A549 (cell line): ENCODE measurements around the gene NDEL1. TPM values are rescaled to one million over a fixed set of nuclear protein-coding genes. Genes with fewer than 3 reads are reported as not detected.
A peak's percentile ranks its signal among the peaks of the same experiment; 100 is the strongest.

Experiments
- ATAC-seq, 2 experiments: fragments of 200-7000 bp in 1 of 2; fragments of >200 bp in 1 of 2; cut with Nextera tagmentation in 1 of 2; cut with Tn5 transposase in 1 of 2; 3 replicates each; pipeline versions ENCODE4 v1.8.0 to v1.9.1; 2018 to 2020; ENCODE audit warnings: mild to moderate bottlenecking in 1 of 2, moderate library complexity in 1 of 2
- CTCF ChIA-PET: fragments of 300-600 bp; sonication (Branson Sonifier 250); formaldehyde crosslinking; extraction: SDS; loops from one replicate; lab custom pipeline; 2021; ENCODE audit warnings: antibody characterized with exemption, inconsistent platforms; lab: Yijun Ruan, JAX
- POLR2A ChIA-PET: fragments of 350-600 bp; formaldehyde crosslinking; extraction: SDS; loops from one replicate; lab custom pipeline; 2021; ENCODE audit warnings: antibody characterized with exemption, inconsistent platforms; lab: Yijun Ruan, JAX
- DNase-seq, 2 experiments: peaks; one replicate each; pipeline versions ENCODE4 v3.0.0 to v3.0.0-alpha.2; 2011 to 2016; ENCODE audit warnings: low read depth in 1 of 2, low spot score in 1 of 2
- FAIRE-seq: peaks from 2 replicates; lab custom pipeline; 2011; peaks lifted over from hg19 to GRCh38; lab: Jason Lieb, UNC
- H3K27ac ChIP-seq, 2 experiments: fragments of >200 bp; sonication (Bioruptor Twin); formaldehyde crosslinking; 3 replicates each; pipeline ENCODE4 v1.5.1; 2016 to 2017
- H3K4me1 ChIP-seq: fragments of >200 bp; sonication (Bioruptor Twin); formaldehyde crosslinking; 3 replicates; pipeline ENCODE4 v1.6.1; 2016
- H3K4me2 ChIP-seq: fragments of >200 bp; sonication (Bioruptor Twin); formaldehyde crosslinking; 3 replicates; pipeline ENCODE4 v1.6.1; 2016
- H3K4me3 ChIP-seq: fragments of >200 bp; sonication (Bioruptor Twin); formaldehyde crosslinking; 3 replicates; pipeline ENCODE4 v1.5.1; 2016
- H3K9me3 ChIP-seq: fragments of >200 bp; sonication (Bioruptor Twin); formaldehyde crosslinking; 3 replicates; pipeline ENCODE4 v1.6.1; 2016
- BCL3 ChIP-seq: fragments of >200 bp; sonication (Bioruptor Twin); formaldehyde crosslinking; IDR thresholded peaks from 3 replicates; pipeline ENCODE4 v1.6.1; 2016
- BHLHE40 ChIP-seq: IDR thresholded peaks from 2 replicates; pipeline ENCODE4 v1.6.1; 2012; ENCODE audit warnings: low read depth, low read length, inconsistent platforms
- CBX8 ChIP-seq: fragments of 200-600 bp; sonication (generic); IDR thresholded peaks from 2 replicates; pipeline ENCODE4 v1.6.1; 2016
- CHD2 ChIP-seq: fragments of 150-350 bp; IDR thresholded peaks from 2 replicates; pipeline ENCODE4 v1.6.1; 2014; ENCODE audit warnings: low read length; ENCODE audit not compliant: partially characterized antibody
- E2F6 ChIP-seq: IDR thresholded peaks from 2 replicates; pipeline ENCODE4 v1.6.1; 2012; ENCODE audit warnings: low read depth, borderline replicate concordance
- EHF ChIP-seq: fragments of 250-450 bp; sonication (Bioruptor Pico); IDR thresholded peaks from 2 replicates; pipeline ENCODE4 v1.5.0; 2020; ENCODE audit warnings: mild to moderate bottlenecking
- EHMT2 ChIP-seq: fragments of 200-600 bp; sonication (generic); IDR thresholded peaks from 2 replicates; pipeline ENCODE4 v1.6.1; 2016; ENCODE audit warnings: antibody characterized with exemption, low read depth, mild to moderate bottlenecking, moderate library complexity
- FOSB ChIP-seq: fragments of 250-450 bp; sonication (Bioruptor Pico); IDR thresholded peaks from 2 replicates; pipeline ENCODE4 v1.5.0; 2020; ENCODE audit warnings: mild to moderate bottlenecking, moderate library complexity
- FOSL2 ChIP-seq, 2 experiments: fragments of 450-650 bp in 1 of 2; fragments of >200 bp in 1 of 2; sonication (Bioruptor Twin) in 1 of 2; formaldehyde crosslinking; IDR thresholded peaks; 2 replicates each; pipeline versions ENCODE4 v1.5.0 to v1.6.1; 2016 to 2020; ENCODE audit warnings: mild to moderate bottlenecking in 1 of 2, moderate library complexity in 1 of 2
- HDAC2 ChIP-seq: fragments of 200-600 bp; sonication (generic); IDR thresholded peaks from 2 replicates; pipeline ENCODE4 v1.6.1; 2016
- HES2 ChIP-seq: fragments of >200 bp; sonication (Bioruptor Twin); formaldehyde crosslinking; IDR thresholded peaks from 2 replicates; pipeline ENCODE4 v1.6.1; 2016
- HOXB5 ChIP-seq: fragments of 250-450 bp; sonication (Bioruptor Pico); IDR thresholded peaks from 2 replicates; pipeline ENCODE4 v1.5.0; 2020; ENCODE audit warnings: mild to moderate bottlenecking, moderate library complexity
- JUN ChIP-seq, 2 experiments: fragments of >200 bp; sonication (Bioruptor Twin); formaldehyde crosslinking; IDR thresholded peaks; 2 replicates in 1 of 2; 3 replicates in 1 of 2; pipeline ENCODE4 v1.6.1; 2016 to 2017
- KDM1A ChIP-seq: fragments of 200-600 bp; sonication (generic); IDR thresholded peaks from 2 replicates; pipeline ENCODE4 v1.6.1; 2016; ENCODE audit warnings: low read depth, mild to moderate bottlenecking
- MAX ChIP-seq: IDR thresholded peaks from 2 replicates; pipeline ENCODE4 v1.6.1; 2012
- NPAS2 ChIP-seq: fragments of 250-450 bp; sonication (Bioruptor Pico); IDR thresholded peaks from 2 replicates; pipeline ENCODE4 v1.8.0; 2022; ENCODE audit warnings: mild to moderate bottlenecking, moderate library complexity, borderline replicate concordance
- NR3C1 ChIP-seq: fragments of >200 bp; sonication (Bioruptor Twin); formaldehyde crosslinking; IDR thresholded peaks from 3 replicates; pipeline ENCODE4 v1.6.1; 2017
- PHF8 ChIP-seq: fragments of 200-600 bp; sonication (generic); IDR thresholded peaks from 2 replicates; pipeline ENCODE4 v1.6.1; 2016; ENCODE audit warnings: low read depth, mild to moderate bottlenecking, antibody characterized with exemption, moderate library complexity, borderline replicate concordance
- POLR2A ChIP-seq: IDR thresholded peaks from 2 replicates; pipeline ENCODE4 v1.6.1; 2012; ENCODE audit warnings: mild to moderate bottlenecking, low read length
- POLR2AphosphoS2 ChIP-seq: conservative IDR thresholded peaks from 2 replicates; pipeline ENCODE4 v1.6.1; 2012; ENCODE audit warnings: low read length, improper control_type of control experiment, inconsistent platforms
- RAD21 ChIP-seq, 2 experiments: fragments of >200 bp in 1 of 2; sonication (Bioruptor Twin) in 1 of 2; formaldehyde crosslinking in 1 of 2; IDR thresholded peaks in 1 of 2; conservative IDR thresholded peaks in 1 of 2; 2 replicates in 1 of 2; 3 replicates in 1 of 2; pipeline ENCODE4 v1.6.1; 2012 to 2018; ENCODE audit warnings: inconsistent platforms in 1 of 2
- RNF2 ChIP-seq: fragments of 200-600 bp; sonication (generic); IDR thresholded peaks from 2 replicates; pipeline ENCODE4 v1.6.1; 2016; ENCODE audit warnings: low read depth, mild to moderate bottlenecking, antibody characterized with exemption, moderate library complexity, borderline replicate concordance
- SREBF2 ChIP-seq: fragments of 450-650 bp; IDR thresholded peaks from 2 replicates; pipeline ENCODE4 v1.6.1; 2014; ENCODE audit warnings: mild to moderate bottlenecking, moderate library complexity
- TP53 ChIP-seq: fragments of 250-450 bp; sonication (Bioruptor Pico); IDR thresholded peaks from 2 replicates; pipeline ENCODE4 v1.5.0; 2021; ENCODE audit warnings: mild to moderate bottlenecking, moderate library complexity
- WGBS: methylation state at CpG from one replicate; pipeline ENCODE4 v1.1.6; 2017; ENCODE audit errors: missing lambda C conversion rate; 5-methylcytosine and 5-hydroxymethylcytosine counted together
- polyA plus RNA-seq, 4 experiments: library from polyadenylated mRNA; depleted of rRNA in 3 of 4; stranded (reverse); fragments of >200 nt; fragmentation: RNase III in 1 of 4; extraction: RNeasy Plus Mini Kit Qiagen cat#74134 plus additional on column Dnase treatment in 1 of 4; gene quantifications; 2 replicates in 3 of 4; 3 replicates in 1 of 4; pipeline ENCODE4 v1.2.3, GENCODE V29; 2011 to 2017

Gene NDEL1
- polyA plus RNA-seq, 2 of the 4 experiments (the other 2 are of a cell fraction): 53.3 to 91.0 TPM

- Histone ChIP-seq H3K27ac (no peak overlapping the region), H3K4me2 (no peak overlapping the region), H3K4me3 (no peak overlapping the region), H3K9me3 (no peaks in the 10 kb centered on the region), H3K4me1 (no peaks in the 10 kb centered on the region)
- ChIA-PET CTCF (interaction anchor here (0.7 to 1.4 kb wide), 2 partner anchors 30 to 331 kb away, joined by 3 read pairs; no protein-coding TSS in a partner anchor), POLR2A (no interaction called here)
- ATAC-seq (no peak), FAIRE-seq (peak; percentile 32), DNase-seq (no peak)
- 55% methylated on average over 2 of the region's 2 CpGs for WGBS
- no peak for TF ChIP-seq HES2
- TF ChIP-seq JUN (IDR thresholded peaks at IDR 0.05): no peak
Observed at GRCh38 chr17:8455665-8456209, 20.1 kb downstream of the NDEL1 start.

- WGBS: 86% methylated on average over 6 of the region's 6 CpGs
- no peak overlapping the region for H3K27ac ChIP-seq
- CTCF ChIA-PET: interaction anchor here (1.3 to 1.4 kb wide), 2 partner anchors 49 to 327 kb away, joined by 3 to 7 read pairs; no protein-coding TSS in a partner anchor
- no peak overlapping the region for H3K4me2 ChIP-seq
- H3K4me3 ChIP-seq: no peak overlapping the region
- H3K9me3 ChIP-seq: no peaks in the 10 kb centered on the region
- TF ChIP-seq TP53 (CRISPR knock-in tag) (no peak), E2F6 (no peak), POLR2AphosphoS2 (no peak), PHF8 (no peak), MAX (no peak), RNF2 (no peak), BHLHE40 (no peak), NR3C1 (no peak), HOXB5 (CRISPR knock-in tag) (no peak), HDAC2 (no peak), BCL3 (no peak), KDM1A (no peak), RAD21 (conservative IDR thresholded peaks at IDR 0.05 in 1 of 2, IDR thresholded peaks at IDR 0.05 in 1 of 2) (no peak), FOSB (CRISPR knock-in tag) (no peak), EHF (CRISPR knock-in tag) (no peak), CBX8 (no peak), CHD2 (no peak), SREBF2 (no peak), EHMT2 (no peak)
- TF ChIP-seq, all 56 proteins: peak for 0
- FAIRE-seq (no peak), DNase-seq (no peak), ATAC-seq (no peak)
- POLR2A ChIA-PET: no interaction called here
- H3K4me1 ChIP-seq: no peaks in the 10 kb centered on the region
Observed at GRCh38 chr17:8458128-8458527, 22.4 kb downstream of the NDEL1 start.

GRCh38 chr17:8459107-8459506 is 23.4 kb downstream of the NDEL1 start:
- ChIA-PET POLR2A (no interaction called here), CTCF (interaction anchor here (1.0 to 1.4 kb wide), 4 partner anchors 17 to 287 kb away, joined by 3 to 4 read pairs (median 4); no protein-coding TSS in a partner anchor)
- TF ChIP-seq POLR2A (no peak), NPAS2 (CRISPR knock-in tag) (no peak), HDAC2 (no peak), FOSL2 (IDR thresholded peaks at IDR 0.05) (no peak), FOSL2 (CRISPR knock-in tag; IDR thresholded peaks at IDR 0.05) (no peak)
- ATAC-seq (no peak), DNase-seq (no peak), FAIRE-seq (no peak)
- Histone ChIP-seq H3K4me3 (no peak overlapping the region), H3K4me1 (no peaks in the 10 kb centered on the region), H3K9me3 (no peaks in the 10 kb centered on the region), H3K27ac (no peak overlapping the region), H3K4me2 (no peak overlapping the region)
- WGBS: 88% methylated on average over 4 of the region's 4 CpGs
